SW480 (cell line): ENCODE data around the gene CHAMP1.
A peak's percentile ranks its signal among the peaks of the same experiment; 100 is the strongest.

Experiments
- DNase-seq: peaks from one replicate; pipeline ENCODE4 v3.0.0-alpha.2; 2016; ENCODE audit warnings: low spot score

Gene CHAMP1, protein sequence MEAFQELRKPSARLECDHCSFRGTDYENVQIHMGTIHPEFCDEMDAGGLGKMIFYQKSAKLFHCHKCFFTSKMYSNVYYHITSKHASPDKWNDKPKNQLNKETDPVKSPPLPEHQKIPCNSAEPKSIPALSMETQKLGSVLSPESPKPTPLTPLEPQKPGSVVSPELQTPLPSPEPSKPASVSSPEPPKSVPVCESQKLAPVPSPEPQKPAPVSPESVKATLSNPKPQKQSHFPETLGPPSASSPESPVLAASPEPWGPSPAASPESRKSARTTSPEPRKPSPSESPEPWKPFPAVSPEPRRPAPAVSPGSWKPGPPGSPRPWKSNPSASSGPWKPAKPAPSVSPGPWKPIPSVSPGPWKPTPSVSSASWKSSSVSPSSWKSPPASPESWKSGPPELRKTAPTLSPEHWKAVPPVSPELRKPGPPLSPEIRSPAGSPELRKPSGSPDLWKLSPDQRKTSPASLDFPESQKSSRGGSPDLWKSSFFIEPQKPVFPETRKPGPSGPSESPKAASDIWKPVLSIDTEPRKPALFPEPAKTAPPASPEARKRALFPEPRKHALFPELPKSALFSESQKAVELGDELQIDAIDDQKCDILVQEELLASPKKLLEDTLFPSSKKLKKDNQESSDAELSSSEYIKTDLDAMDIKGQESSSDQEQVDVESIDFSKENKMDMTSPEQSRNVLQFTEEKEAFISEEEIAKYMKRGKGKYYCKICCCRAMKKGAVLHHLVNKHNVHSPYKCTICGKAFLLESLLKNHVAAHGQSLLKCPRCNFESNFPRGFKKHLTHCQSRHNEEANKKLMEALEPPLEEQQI

DNA sequence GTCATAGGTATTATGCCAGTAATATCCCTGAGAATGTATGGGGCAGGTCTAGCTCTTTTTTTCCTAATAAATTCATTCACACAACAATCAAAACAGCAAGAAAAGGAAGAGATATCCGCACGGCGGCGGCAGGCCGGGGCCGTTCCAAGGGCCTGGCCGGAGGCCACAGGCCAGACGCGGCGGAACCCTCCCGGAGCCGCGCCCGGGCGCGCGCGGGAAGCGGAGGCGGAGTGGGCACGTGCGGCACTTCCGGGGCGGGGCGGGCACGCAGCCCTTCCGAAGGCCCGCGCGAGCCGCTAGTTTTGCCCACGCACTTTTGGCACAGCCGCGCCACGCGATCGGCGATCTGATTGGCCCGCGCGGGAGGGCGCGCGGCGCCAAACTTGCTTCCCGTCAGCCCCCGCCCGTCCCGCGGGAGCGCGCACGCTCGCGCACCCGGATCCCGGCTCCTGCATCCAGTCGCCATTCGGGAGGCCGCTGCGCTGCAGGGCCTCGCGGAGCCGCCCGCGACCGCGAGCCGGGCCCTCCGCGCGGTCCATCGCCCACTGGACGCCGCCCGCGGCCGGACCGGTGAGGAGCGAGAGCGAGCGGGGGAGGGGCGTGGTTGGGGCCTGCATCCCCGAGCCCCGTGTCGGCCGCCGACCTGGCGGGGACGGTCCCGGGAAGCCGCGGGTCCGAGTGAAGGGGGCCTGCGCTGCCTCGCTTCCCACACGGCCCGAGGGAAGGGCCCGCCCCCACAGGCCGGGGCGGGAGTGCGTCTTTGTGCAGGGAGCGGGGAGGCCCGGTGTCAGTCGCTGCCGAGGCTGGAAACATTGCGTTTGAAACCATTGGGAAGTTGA lies at the start of gene CHAMP1:
TSS of gene CHAMP1 (plus strand) at position 430 of the 839 bp plus-strand sequence. CDS start 9,340 bp downstream, outside the sequence.
- peak; percentile 95 for DNase-seq

DNA sequence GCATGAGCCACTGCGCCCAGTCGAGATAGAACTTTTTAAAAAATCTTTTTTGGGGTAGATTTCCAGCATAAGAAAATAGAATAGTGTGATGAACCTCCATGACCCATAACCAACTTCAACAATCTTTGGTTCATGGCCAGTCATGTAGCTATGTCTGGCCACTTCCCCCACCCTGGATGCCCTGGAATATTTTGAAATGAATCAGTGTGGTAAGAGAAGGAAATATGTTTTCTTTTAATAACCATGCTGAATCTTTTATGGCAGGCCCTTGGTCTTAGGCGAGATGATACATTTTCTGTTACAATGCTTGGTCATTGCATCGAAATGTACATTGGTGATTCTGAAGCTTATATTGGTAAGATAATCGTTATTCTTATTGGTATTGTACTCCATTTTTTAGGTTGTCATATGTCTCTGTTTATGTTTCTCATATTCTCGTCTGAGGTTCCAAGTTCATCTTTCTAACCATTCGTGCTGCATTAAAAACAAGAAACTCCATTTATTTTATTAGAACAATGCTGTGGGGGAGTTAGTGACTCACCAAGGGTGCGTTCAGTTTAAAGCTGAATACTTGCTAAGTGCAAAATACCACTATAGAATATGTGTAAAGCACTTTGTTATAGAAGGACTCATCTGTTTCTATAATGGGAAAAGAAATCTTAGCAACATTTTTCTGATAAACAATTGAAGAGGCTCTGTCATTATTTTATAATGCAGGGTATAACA lies 49.3 kb upstream of the CHAMP1 start:
- DNase-seq = no peak

DNA sequence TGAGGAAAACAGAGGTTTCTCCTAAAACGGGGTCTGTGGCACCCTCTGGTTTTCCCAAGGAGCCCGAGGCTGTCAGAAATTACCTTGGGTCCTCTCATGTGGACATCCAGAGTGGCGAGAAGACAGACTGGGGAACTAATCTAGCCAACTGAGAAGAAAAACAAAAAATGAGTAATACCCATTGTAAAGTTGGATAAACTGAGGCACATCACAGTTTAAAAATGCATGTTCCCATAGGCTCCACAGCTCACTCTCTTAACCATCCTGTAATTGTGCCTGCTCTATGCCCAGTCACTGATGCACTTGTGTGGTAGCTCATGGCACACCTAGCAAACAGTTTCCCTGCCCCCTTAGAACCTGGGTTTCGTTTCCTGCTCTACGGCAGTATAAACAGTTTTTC lies 48.1 kb upstream of the CHAMP1 start:
- no peak for DNase-seq

DNA sequence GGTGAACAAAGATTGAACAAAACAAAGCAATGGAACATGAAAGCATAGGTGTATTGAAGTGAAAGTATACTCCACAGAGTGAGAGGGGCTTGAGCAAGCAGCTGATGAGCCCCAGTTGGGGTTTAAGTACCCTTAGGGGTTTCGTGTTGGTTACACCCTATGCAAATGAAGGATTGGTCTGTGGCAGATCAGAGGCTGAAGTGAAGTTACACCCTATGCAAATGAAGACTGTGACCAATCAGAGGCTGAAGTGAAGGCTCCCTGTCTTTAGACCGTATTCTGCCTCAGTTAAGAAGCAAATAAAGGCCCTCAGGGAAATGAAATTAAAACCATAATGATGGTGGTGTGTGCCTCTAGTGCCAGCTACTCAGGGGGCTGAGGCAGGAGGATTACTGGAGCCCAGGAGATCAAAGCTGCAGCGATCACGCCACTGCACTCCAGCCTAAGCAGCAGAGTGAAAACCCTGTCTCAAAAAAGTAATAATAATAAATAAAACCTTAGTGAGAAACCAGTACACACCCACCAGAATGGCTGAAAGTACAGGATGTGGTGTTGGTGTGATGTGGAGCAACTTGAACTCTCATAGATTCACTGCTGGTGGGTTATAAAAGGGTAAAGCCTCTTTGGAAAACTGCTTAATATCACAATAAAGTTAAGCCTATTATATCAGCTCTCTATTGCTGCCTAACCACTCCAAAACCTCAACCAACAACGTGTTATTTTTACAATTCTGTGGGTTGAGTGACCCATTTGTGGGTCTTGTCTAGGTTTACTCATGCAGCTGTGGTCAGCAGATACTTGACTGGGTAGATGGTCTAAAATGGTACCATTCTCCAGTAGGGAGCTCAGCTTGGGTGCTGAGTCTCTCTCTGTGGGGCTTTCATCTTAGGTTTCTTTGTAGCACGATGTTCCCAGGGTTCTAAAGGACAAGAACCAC lies 45.7 kb upstream of the CHAMP1 start:
- no peak for DNase-seq

DNA sequence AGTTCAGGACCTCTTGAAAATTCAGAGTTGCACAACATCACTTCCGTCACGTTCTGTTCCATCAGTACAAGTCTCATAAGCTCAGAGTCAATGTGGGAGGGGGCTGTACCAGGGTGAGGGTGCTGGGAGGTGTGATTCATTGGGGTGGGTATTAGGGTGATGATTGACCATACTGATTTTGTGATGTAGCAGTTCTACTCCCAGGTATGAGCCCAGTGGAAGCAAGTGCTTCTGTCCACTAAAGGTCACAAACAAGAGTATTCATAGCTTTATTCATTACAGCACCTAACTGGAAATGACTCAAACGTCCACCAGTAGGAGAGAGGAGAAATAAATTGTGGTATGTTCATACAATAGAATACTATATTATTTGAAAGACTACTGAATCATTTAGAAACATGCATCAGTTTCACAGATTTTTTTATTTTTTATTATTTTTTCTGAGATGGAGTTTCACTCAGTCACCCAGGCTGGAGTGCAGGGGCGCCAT lies 45.0 kb upstream of the CHAMP1 start:
- no peak for DNase-seq

DNA sequence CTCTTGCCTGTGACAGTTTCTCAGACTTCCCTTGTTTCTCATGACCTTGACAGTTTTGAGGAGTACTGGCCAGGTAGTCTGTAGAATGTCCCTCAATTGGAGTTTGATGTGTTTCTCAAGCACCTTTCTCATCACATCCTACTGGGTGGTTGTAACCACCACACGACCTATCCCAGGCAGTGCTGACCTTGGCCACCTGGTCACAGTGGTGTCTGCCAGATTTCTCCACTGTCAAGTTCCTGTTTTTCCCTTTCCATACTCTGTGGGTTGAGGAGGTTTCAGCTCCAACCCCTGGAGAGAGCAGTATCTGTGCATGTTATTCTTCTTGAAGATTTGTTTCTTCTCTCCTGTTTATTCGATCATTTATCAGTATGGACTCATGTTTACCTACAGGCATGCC lies 41.3 kb upstream of the CHAMP1 start:
- DNase-seq = no peak

DNA sequence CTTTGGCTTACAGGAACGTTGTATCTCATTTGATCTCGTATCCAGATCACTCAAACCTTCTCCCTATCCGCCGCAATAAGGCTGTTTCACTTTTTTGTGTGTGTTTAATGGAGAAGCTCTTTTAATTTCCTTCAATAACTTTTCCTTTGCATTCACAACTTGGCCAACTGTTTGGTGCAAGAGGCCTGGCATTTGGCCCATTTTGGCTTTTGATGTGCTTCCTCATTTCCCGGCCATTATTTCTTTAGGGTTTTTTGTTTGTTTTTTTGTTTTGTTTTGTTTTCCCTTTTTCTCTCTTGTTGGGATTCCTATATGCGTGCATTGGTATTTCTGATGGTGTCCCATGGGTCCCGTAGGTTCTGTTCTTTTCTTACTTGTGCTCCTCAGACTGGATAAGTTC lies 39.0 kb upstream of the CHAMP1 start:
- DNase-seq = no peak

DNA sequence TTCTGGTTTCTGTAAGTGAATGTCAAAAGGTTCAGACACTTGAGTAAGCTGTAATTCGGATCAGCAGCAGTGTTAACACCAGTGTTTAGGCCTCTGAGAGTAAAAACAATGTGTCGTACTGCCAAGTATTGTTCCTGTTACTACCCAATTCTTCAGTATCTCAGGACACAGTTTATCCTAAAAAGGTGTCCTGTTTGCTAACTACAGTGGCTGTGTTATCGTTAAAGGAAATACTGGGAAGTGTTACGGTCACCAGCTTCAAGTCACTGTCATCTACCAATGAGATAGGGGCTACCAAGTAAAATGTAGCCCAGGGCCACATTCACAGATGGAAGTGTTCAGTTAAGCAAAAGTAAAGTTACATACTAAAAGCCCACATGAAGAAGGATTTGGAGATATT lies 35.2 kb upstream of the CHAMP1 start:
- no peak for DNase-seq

DNA sequence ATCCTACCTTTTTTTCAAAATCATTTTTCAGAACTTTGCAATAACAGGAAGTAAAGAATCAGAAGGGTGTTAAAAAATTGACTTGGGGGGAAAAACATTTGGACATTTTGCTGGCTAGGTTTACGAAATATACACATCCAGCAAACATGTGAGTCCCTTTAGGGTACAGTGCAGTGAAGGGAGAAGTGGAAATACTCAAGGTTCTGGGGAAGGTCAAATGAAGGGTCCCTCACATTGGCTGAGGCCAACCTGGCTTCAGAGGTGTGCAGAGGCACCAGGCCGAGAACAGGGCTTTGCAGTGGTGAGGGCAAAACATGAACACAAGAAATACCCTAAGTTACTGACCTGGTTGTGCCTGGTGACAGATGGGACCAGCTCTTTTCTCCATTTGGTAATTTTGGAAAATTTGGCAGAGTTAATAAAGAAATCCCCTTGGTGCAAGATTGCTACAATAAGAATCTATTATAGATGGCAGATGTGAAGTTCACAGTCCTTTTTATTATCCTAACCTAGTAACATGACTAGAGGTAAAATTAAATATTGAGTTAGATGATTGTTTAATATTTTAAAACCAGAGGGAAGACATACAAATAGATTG lies 34.4 kb upstream of the CHAMP1 start:
- DNase-seq = no peak

DNA sequence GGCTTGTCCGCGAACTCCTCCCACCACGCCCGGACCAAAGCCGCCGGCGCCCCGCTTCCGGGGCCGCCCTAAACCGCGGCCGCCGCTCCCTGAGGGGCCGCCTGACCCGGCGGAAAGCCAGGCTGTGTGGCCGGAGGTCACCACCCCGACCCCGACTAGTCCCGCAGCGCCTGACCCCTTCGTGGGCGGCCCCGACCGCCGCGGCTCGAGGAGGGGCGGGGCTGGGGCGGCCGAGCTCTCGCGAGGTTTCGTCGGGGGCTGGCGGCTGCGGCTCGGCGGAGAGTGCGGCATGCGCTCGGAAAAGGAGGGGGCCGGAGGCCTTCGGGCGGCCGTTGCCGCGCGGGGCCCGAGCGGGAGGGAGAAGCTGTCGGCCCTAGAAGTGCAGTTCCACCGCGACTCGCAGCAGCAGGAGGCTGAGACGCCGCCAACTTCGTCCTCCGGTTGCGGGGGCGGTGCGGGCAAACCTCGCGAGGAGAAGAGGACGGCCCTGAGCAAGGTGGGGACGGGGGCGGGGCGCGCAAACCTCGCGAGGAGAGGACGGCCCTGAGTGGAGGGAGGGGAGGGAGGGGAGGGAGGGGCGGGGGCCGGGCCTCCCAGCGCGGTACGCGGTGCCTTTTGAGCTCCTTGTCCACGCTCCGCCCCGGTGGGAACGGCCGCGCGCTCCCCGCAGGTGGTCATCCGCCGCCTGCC lies 32.8 kb upstream of the CHAMP1 start, which contains the start of gene UPF3A:
TSS of gene UPF3A (plus strand) at position 251 of the 690 bp plus-strand sequence. CDS start at position 290, 39 bp downstream.
- peak; percentile 85 for DNase-seq

DNA sequence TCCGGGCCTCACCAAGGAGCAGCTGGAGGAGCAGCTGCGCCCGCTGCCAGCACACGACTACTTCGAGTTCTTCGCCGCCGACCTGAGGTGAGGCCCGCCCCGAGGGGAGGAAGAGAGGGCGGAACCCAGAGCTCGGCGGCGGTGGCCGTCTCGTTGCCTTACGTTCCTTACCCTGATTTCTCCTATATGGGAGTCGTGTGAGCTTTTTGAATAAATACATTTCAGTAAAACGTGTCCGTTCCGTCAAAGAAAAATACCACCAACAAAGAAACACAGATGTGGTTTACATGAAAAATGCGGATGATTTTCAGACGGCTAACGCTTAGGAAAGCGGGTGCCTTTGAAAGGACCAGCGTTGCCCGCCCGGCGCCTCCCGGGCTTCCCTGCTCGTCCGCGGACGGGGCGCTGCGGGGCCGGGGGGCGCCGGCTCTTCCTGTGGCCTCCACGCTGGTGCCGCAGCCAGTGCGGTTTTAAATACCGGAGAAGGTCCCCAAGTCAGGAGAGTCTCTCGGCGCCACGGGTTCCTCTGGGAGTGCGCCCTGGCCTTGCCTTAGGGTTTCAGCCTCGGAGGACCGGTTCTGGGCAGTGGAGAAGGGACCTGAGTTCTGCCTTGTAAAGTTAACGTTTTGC lies 32.1 kb upstream of the CHAMP1 start:
- DNase-seq = peak; percentile 68

DNA sequence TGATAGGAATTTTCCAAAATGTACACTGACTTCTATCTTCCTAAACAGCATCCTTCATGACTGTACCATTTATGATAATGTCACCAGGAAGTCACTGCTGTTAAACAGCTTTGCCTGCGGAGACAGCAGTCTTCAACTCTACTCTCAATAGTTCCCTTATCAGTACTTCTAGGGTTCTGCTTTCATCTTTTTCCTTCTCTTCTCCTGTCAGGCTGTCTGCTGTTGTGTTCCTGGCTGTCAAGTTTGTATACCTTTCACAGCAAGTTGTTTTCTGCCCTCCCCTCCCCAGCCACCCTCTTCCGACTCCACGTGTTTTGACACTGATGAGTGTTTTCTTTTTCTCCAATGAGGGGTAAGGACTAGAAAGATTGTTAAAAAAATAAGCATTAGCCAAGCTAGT lies 30.7 kb upstream of the CHAMP1 start:
- no peak for DNase-seq

DNA sequence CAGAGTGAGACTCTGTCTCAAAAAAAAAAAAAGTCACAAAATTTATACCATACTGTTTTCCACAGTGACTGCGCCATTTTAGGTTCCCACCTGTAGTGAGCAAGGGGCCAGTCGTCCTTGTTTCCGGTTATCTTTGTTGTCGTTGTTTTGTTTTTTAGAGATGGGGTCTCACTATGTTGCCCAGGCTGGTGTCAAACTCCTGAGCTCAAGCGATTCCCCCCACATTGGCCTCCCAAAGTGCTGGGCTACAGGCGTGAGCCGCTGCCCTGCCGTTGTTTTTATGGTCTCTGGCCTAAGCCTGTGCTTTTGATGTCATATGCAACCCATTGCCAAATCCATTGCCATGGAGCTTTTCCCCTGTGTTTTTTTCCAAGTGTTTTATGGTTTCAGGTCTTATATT lies 29.6 kb upstream of the CHAMP1 start:
- no peak for DNase-seq

DNA sequence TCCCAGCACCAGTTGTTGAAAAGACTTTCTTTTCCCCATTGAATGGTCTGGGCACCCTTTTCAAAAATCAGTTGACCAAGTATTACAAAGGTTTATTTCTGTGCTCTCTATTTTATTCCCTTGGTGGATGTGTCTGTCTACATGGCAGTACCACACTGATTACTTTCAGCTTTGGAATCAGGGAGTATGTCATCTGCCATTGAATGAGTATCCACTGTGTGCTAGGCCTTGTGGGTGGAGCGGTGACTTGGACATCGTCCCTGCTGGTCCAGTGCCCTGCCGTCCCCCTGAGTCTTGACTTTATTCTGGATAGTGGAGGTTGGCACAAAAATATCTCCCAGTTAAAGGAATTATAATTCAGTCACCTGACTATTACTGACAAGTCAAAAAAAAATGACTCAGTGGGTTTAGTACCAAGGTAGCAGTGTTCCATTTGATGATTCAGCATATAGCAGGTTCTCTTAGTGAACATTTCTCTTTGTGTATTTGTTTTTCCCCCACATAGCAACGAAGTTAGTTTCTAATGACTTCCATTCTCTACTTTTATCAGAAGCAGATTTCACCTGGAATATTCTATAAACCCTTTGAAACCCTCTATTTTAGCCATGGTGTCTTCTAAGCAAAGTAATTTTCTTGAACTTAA lies 29.0 kb upstream of the CHAMP1 start:
- no peak for DNase-seq

DNA sequence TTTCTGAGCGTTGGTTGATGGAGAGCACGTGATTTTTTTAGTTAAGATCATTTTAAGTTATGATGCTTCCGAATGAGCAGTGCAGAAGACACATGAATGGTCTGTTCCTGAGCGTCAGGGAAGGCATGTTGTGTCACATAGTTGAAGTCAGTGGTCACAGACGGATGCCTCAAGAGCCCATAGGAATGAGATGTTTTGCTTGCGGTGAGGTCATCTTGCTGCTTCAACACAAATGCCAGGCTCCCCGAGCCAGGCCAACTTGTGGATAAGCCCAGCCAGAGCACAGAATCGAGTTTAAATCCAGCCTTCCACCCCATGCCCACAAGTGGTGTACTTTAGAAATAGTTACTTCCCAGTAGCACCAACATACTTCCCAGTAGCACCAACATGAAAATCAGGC lies 27.5 kb upstream of the CHAMP1 start:
- DNase-seq = no peak

DNA sequence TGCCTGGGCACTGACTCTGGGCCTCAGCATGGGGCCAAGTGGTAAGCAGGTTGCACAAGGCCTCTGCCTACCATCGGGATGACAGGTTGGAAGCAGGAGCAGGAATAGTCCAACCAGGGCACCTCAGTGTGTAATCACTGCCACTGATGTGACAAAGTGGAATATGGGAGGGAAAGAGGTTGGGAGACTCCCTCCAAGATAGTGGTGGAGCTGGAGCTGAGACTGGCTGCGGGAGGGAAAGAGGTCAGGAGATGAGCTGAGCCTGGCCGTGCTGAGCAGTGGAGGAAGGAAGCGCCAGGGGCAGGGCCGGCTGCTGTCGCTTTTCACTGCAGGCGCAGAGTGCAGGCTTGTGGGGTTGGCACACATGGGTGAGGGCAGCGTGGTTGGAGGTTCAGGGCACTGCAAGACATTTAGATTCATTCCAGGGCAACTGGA lies 26.1 kb upstream of the CHAMP1 start:
- no peak for DNase-seq

DNA sequence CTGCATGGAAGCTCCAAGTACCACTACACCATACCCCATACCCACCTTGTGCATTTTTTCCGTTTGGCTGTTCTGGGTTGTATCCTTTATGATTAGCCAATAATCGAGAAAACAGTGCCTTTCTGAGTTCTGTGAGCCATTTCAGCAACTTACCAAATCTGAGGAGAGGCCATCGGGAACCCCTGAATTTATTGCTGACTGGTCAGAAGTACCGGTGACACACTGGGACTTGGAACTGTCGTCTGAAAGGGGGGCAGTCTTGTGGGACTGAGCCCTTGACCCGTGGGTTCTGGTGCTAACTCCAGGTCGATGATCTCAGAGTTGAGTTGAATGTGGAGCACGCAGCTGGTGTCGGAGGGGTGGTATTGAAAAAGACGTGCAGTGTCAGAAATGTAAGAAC lies 17.9 kb upstream of the CHAMP1 start:
- no peak for DNase-seq

DNA sequence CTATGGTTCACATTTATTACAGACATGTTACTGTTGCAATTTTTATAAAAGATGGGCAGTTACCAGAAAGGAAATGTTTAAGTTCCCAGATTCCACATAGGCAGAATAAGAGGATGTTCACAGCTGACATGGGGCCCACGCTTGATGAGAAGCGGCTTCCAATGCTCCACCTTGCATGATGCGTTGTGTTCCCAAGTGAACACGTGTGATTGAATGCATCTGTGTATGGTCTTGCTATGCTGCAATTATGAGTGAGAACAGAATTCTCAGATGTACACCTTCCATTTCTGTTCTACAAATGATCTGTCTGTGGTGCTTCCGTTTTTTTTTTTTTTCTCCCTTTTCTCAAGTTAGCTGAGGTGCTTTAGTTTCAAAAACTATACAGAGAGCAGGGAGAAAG lies 17.4 kb upstream of the CHAMP1 start:
- DNase-seq = no peak
